SK-N-MC (cell line): Measurements from ENCODE around the gene CDCA4.

ENCODE experiments used
- EZH2 ChIP-seq: fragments of 200-600 bp; sonication (generic); IDR thresholded peaks from one replicate; pipeline ENCODE4 v1.6.1; 2017; ENCODE audit warnings: antibody characterized with exemption
- POLR2AphosphoS5 ChIP-seq: IDR thresholded peaks from 2 replicates; pipeline ENCODE4 v1.6.1; 2012; ENCODE audit warnings: mild to moderate bottlenecking, low read depth, low read length, borderline replicate concordance

GRCh38 chr14:105066240-105067071 is 45.6 kb upstream of the CDCA4 start:
- TF ChIP-seq EZH2 (no peak), POLR2AphosphoS5 (no peak)
